Activated CD8-positive, alpha-beta memory T cell treated with anti-CD3 and anti-CD28 coated beads for 48 hours (primary cell): Measurements from ENCODE around the gene MYO7B.

Experiments
- DNase-seq, 3 experiments: peaks; one replicate each; pipeline ENCODE4 v3.0.0-alpha.2; 2020; ENCODE audit warnings: low read depth in 2 of 3, low spot score in 2 of 3

Gene MYO7B

GRCh38 chr2:127624756-127625571 is 89.5 kb downstream of the MYO7B start:
- DNase-seq: no peak

DNA sequence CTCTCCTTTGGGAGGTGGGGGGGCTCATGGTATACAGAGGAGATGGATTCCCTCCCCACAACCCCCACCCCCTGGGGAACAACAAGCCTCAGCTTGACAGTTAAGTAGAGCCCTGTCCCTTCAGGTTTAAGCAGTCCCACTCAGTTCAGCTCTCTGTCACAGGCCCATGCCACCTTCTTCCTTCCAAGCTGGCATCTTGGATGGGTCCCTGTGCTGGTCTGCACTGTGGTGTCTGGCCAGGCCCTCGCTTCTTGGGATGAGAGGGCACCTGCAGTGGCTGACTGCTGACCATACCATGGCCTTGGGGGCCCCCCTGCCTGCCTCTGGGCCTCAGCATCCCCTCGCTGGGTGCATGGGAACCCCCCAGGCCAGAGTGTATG is 90.1 kb downstream of the MYO7B start:
- no peak for DNase-seq

- no peak for DNase-seq
These were observed 90.7 kb downstream of the MYO7B start for GRCh38 chr2:127626175-127626574.

- no peak for DNase-seq
These were observed 91.6 kb downstream of the MYO7B start for GRCh38 chr2:127626917-127627739.

GRCh38 chr2:127627740-127628571 is 92.5 kb downstream of the MYO7B start:
- DNase-seq: no peak

GRCh38 chr2:127628767-127629614 is 93.5 kb downstream of the MYO7B start:
- DNase-seq: no peak

DNA sequence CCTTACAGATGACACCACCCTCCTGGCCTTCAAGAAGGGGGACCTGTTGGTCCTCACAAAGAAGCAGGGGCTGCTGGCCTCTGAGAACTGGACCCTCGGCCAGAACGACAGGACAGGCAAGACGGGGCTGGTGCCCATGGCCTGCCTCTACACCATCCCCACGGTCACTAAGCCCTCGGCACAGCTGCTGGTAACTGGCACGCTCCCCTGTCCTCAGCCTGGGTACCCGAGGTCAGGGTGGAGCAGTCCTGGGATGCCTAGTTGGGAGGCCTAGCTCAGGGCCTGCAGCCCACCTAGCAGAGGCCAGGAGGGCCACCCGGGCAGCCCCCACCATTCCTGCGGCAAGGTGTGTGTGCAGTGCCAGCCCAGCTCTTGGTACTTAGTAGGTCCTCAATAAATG is 94.2 kb downstream of the MYO7B start:
- no peak for DNase-seq

- DNase-seq: no peak
These were observed 94.8 kb downstream of the MYO7B start for GRCh38 chr2:127630096-127630863.

GRCh38 chr2:127630864-127631540 is 95.5 kb downstream of the MYO7B start:
- DNase-seq: no peak

GRCh38 chr2:127631541-127631996 is 96.1 kb downstream of the MYO7B start:
- DNase-seq: no peak

DNA sequence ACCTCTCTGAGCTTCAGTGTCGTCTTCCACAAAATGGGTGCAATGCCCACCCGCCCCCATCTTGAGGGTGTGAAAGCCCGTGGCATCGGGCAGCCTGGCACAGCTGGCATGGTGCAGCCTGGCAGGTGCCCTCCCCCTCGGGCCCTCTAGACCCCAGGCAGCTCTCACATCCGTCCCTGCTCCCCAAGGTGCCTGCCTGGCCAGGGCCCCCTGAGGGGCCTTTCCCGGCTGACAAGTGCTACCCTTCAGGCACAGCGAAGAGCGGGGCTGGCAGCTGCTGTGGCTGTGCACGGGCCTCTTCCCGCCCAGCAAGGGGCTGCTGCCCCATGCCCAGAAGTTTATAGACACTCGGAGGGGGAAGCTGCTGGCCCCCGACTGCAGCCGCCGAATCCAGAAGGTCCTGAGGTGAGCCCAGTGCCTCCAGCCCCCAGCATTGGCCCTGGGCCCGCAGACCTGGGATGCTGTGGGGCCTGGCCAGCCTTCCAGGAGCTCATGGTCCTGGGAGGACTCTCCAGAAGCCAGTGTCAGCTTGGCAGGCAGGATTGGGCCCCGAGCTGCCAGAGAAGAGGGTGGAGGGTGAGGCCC is 96.6 kb downstream of the MYO7B start:
- no peak for DNase-seq

GRCh38 chr2:127632592-127633489 is 97.4 kb downstream of the MYO7B start:
- DNase-seq: no peak

DNA sequence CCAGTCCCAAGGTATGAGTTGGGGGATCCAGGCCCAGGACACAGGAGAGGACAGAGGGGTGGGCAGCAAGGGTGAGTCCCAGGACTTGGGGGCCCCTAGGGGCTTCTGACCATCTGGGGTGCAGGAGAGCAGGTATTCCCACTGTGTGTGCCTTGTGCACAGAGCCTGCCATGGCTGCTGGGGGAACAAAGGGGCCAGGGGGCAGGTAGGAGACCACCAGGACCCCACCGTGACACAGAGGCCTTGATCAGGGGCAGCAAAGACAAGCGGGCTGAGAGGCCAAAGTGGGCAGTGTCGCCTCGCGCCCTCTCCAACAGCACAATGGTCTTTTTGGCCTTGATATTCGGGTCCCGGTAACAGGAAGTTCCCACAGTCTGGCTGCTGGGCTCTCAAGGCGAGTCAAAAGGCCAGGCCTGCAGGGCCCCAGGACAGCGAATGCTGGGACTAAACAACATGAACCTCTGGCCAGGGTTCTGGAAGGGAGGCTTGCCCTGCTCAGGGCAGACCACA is 98.1 kb downstream of the MYO7B start:
- no peak for DNase-seq

- DNase-seq: no peak
These were observed 98.7 kb downstream of the MYO7B start for GRCh38 chr2:127634066-127634617.

GRCh38 chr2:127634626-127635379 is 99.3 kb downstream of the MYO7B start:
- no peak for DNase-seq

DNA sequence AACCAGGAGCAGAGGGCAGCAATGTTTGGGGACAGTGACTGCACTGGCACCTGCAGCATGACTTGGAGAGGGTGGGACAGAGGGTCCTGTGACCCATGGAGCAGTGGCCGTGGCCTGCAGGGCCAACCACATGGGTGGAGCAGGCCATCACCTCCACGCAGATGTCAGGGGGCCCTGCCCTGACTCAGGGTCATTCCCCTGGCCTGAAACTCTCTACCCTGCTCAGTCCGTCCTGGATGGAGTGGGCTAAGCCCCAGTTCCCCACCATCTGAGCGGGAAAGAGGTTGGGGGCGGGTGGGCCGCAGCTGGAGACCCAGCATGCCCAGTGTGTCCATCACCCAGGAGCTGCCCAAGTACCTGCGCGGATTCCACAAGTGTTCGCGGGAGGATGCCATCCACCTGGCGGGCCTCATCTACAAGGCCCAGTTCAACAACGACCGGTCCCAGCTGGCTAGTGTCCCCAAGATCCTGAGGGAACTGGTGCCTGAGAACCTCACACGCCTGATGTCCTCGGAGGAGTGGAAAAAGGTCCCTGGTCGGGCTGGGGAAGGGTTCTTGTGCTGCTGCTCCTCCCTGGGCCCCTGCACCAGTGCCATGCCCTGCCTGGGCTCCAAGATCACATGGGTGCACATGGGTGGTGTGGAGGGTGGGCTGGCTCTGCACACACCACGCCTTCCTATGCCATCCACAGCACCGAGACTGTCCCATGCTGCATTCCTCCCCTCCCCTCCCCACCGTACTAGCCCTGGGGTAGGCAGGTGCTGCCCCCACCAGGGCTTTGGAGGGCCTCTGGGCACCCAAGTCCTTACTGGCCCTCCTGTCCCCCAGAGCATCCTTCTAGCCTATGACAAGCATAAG is 100.1 kb downstream of the MYO7B start:
- DNase-seq: no peak
